HepG2 (cell line): ENCODE results near the gene TMEM95. TPM values are rescaled to one million over a fixed set of nuclear protein-coding genes. Genes with fewer than 3 reads are reported as not detected.

Experiments
- ATAC-seq: fragments of 200-7000 bp; cut with Tn5 transposase; 3 replicates; pipeline ENCODE4 v1.9.1; 2020; ENCODE audit warnings: mild to moderate bottlenecking, moderate library complexity
- BruUV-seq: library from RNA; stranded (reverse); fragments of 400-500 nt; replicated peaks from 2 replicates; lab custom pipeline; 2021; lab: Mats Ljungman, UMichigan
- CTCF ChIA-PET: fragments of 300-600 bp; formaldehyde crosslinking; extraction: SDS; loops from one replicate; lab custom pipeline; 2021; ENCODE audit warnings: low total read pairs, inconsistent platforms, low intra/inter-chr PET ratio; lab: Yijun Ruan, JAX
- POLR2A ChIA-PET: fragments of 350-600 bp; sonication (Branson Sonifier 250); formaldehyde crosslinking; loops from one replicate; lab custom pipeline; 2020; ENCODE audit warnings: antibody characterized with exemption, inconsistent platforms; lab: Yijun Ruan, JAX
- DNase-seq: peaks from one replicate; pipeline ENCODE4 v3.0.0-alpha.2; 2015; ENCODE audit warnings: low spot score
- FAIRE-seq: peaks from 3 replicates; lab custom pipeline; 2011; peaks lifted over from hg19 to GRCh38; lab: Jason Lieb, UNC
- H2AFZ ChIP-seq: one replicate; pipeline ENCODE4 v1.6.1; 2011; ENCODE audit warnings: low read length, inconsistent platforms
- H3K27ac ChIP-seq: fragments of 300-600 bp; 3 replicates; pipeline ENCODE4 v1.8.0; 2011; ENCODE audit warnings: mixed run types, mild to moderate bottlenecking, mixed read lengths, low read length, inconsistent platforms; ENCODE audit not compliant: insufficient read depth; ENCODE audit errors: extremely low read length
- H3K27me3 ChIP-seq, 2 experiments: fragments of 200-600 bp in 1 of 2; 2 replicates in 1 of 2; 3 replicates in 1 of 2; pipeline versions ENCODE4 v1.6.0 to v1.8.0; 2011; ENCODE audit warnings: low read length in 2 of 2, mild to moderate bottlenecking in 2 of 2, moderate library complexity in 2 of 2, inconsistent platforms in 1 of 2; ENCODE audit not compliant: insufficient read depth in 2 of 2, control insufficient read depth in 1 of 2
- H3K36me3 ChIP-seq, 2 experiments: fragments of 200-600 bp in 1 of 2; replicated peaks in 1 of 2; 2 replicates in 1 of 2; 3 replicates in 1 of 2; pipeline versions ENCODE4 v1.5.1 to v1.8.0; 2011; ENCODE audit warnings: low read length in 2 of 2, inconsistent platforms in 1 of 2; ENCODE audit not compliant: insufficient read depth in 2 of 2, control insufficient read depth in 1 of 2
- H3K4me1 ChIP-seq: 2 replicates; pipeline ENCODE4 v1.5.1; 2012; ENCODE audit warnings: low read length, inconsistent platforms; ENCODE audit not compliant: insufficient read depth
- H3K4me2 ChIP-seq: 2 replicates; pipeline ENCODE4 v1.6.0; 2011; ENCODE audit warnings: low read depth, low read length, inconsistent platforms
- H3K4me3 ChIP-seq, 3 experiments: fragments of 200-600 bp in 1 of 3; sonication (generic), shearing (Covaris generic) in 1 of 3; replicated peaks in 1 of 3; 2 replicates each; pipeline ENCODE4 v1.5.1; 2011 to 2016; ENCODE audit warnings: low read length in 3 of 3, inconsistent platforms in 2 of 3, low read depth in 2 of 3, mild to moderate bottlenecking in 2 of 3, control low read depth in 1 of 3, mixed read lengths in 1 of 3; ENCODE audit not compliant: insufficient read depth in 1 of 3
- H3K79me2 ChIP-seq: one replicate; pipeline ENCODE4 v1.6.1; 2011; ENCODE audit warnings: low read length, inconsistent platforms; ENCODE audit not compliant: insufficient read depth
- H3K9ac ChIP-seq: 2 replicates; pipeline ENCODE4 v1.6.0; 2011; ENCODE audit warnings: mild to moderate bottlenecking, low read depth, low read length, inconsistent platforms; ENCODE audit not compliant: insufficient read depth
- H3K9me3 ChIP-seq: 2 replicates; pipeline ENCODE4 v1.5.1; 2012; ENCODE audit warnings: mild to moderate bottlenecking, low read length
- H4K20me1 ChIP-seq: 2 replicates; pipeline ENCODE4 v1.6.0; 2011; ENCODE audit warnings: inconsistent platforms, mild to moderate bottlenecking, low read length, moderate library complexity; ENCODE audit not compliant: insufficient read depth
- AGO1 ChIP-seq: fragments of 200-400 bp; formaldehyde crosslinking; IDR thresholded peaks from 2 replicates; pipeline ENCODE4 v1.6.1; 2017; ENCODE audit warnings: mild to moderate bottlenecking, low read depth, low read length, moderate library complexity; ENCODE audit not compliant: poor library complexity, severe bottlenecking
- ARNT ChIP-seq: fragments of 450-650 bp; IDR thresholded peaks from 2 replicates; pipeline ENCODE4 v1.6.1; 2017
- EEA1 ChIP-seq: sonication (generic); formaldehyde crosslinking; IDR thresholded peaks from 2 replicates; pipeline ENCODE4 v1.5.1; 2020; ENCODE audit warnings: mild to moderate bottlenecking, missing genetic modification reagents, borderline replicate concordance
- ETV5 ChIP-seq: IDR thresholded peaks from 2 replicates; pipeline ENCODE4 v1.6.1; 2018; ENCODE audit warnings: missing biosample characterization, missing genetic modification reagents, inconsistent platforms, borderline replicate concordance
- HNRNPL ChIP-seq: fragments of 200-400 bp; formaldehyde crosslinking; IDR thresholded peaks from 2 replicates; pipeline ENCODE4 v1.6.1; 2017; ENCODE audit warnings: mild to moderate bottlenecking, low read depth, low read length
- IRF2 ChIP-seq: IDR thresholded peaks from 2 replicates; pipeline ENCODE4 v1.6.1; 2018; ENCODE audit warnings: missing genetic modification reagents, missing compliant biosample characterization
- KDM5A ChIP-seq: fragments of 200-600 bp; sonication (generic); IDR thresholded peaks from 2 replicates; pipeline ENCODE4 v1.7.0; 2018; ENCODE audit warnings: antibody characterized with exemption, mild to moderate bottlenecking, low read length, borderline replicate concordance
- PHF20 ChIP-seq: sonication (generic); formaldehyde crosslinking; IDR thresholded peaks from 2 replicates; pipeline ENCODE4 v1.5.0; 2020; ENCODE audit warnings: mild to moderate bottlenecking, missing genetic modification reagents
- REXO4 ChIP-seq: sonication (generic); formaldehyde crosslinking; IDR thresholded peaks from 2 replicates; pipeline ENCODE4 v1.8.0; 2022; ENCODE audit warnings: missing genetic modification reagents, mild to moderate bottlenecking, borderline replicate concordance
- SP4 ChIP-seq: sonication (generic); formaldehyde crosslinking; IDR thresholded peaks from 2 replicates; pipeline ENCODE4 v1.8.1; 2023; ENCODE audit warnings: mild to moderate bottlenecking, missing genetic modification reagents
- ZBTB7B ChIP-seq: sonication (generic); formaldehyde crosslinking; IDR thresholded peaks from 2 replicates; pipeline ENCODE4 v1.4.0; 2020; ENCODE audit warnings: missing genetic modification reagents
- ZFP91 ChIP-seq: sonication (generic); formaldehyde crosslinking; IDR thresholded peaks from 2 replicates; pipeline ENCODE4 v1.9.0; 2022; ENCODE audit warnings: missing genetic modification reagents, mild to moderate bottlenecking, borderline replicate concordance
- ZNF10 ChIP-seq: sonication (generic); formaldehyde crosslinking; IDR thresholded peaks from 2 replicates; pipeline ENCODE4 v1.4.0; 2020; ENCODE audit warnings: mild to moderate bottlenecking, low read depth, missing genetic modification reagents, borderline replicate concordance
- ZNF33A ChIP-seq: sonication (generic); formaldehyde crosslinking; IDR thresholded peaks from 2 replicates; pipeline ENCODE4 v1.5.1; 2020; ENCODE audit warnings: missing genetic modification reagents, mild to moderate bottlenecking, moderate library complexity, borderline replicate concordance
- ZNF563 ChIP-seq: sonication (generic); formaldehyde crosslinking; IDR thresholded peaks from 2 replicates; pipeline ENCODE4 v1.8.0; 2022; ENCODE audit warnings: mild to moderate bottlenecking, moderate library complexity, missing genetic modification reagents
- ZNF749 ChIP-seq: sonication (generic); formaldehyde crosslinking; IDR thresholded peaks from 2 replicates; pipeline ENCODE4 v1.8.0; 2022; ENCODE audit warnings: mild to moderate bottlenecking, missing genetic modification reagents, moderate library complexity, borderline replicate concordance
- WGBS: methylation state at CpG from one replicate; pipeline ENCODE4 v1.1.6; 2017; ENCODE audit warnings: low lambda C conversion rate; 5-methylcytosine and 5-hydroxymethylcytosine counted together
- in situ Hi-C: cut with HindIII; loops from 2 replicates; pipeline ENCODE4 v1.10.0; 2017; ENCODE audit warnings: low pct_unique_long_range_greater_than_20kb; ENCODE audit not compliant: extremely low pct_ligation_motif_present
- intact Hi-C: fragments of 100-400 bp; cut with micrococcal nuclease; formaldehyde crosslinking; loops from one replicate; pipeline ENCODE4 v1.10.0; 2022; ENCODE audit not compliant: unreplicated experiment
- polyA plus RNA-seq, 8 experiments: library from polyadenylated mRNA; depleted of rRNA in 3 of 8; stranded (reverse) in 7 of 8; unstranded in 1 of 8; fragments of >200 nt; fragmentation: Illumina TruSeq in 4 of 8; extraction: Trizol in 4 of 8; gene quantifications; 2 replicates each; pipeline versions ENCODE4 v1.2.1 to v1.2.3, GENCODE V29; 2011 to 2016; ENCODE audit warnings: low read depth in 4 of 8, missing spikeins in 1 of 8, mixed read lengths in 1 of 8; ENCODE audit not compliant: insufficient read depth in 1 of 8
- total RNA-seq, 5 experiments: library from RNA; depleted of rRNA; stranded (reverse); fragments of >200 nt; fragmentation: Illumina TruSeq; extraction: Trizol; gene quantifications; 2 replicates each; pipeline ENCODE4 v1.2.3, GENCODE V29; 2016; ENCODE audit warnings: low read depth in 1 of 5
- TF ChIP-seq, protein P1 (sequence below): sonication (generic); formaldehyde crosslinking; IDR thresholded peaks from 2 replicates; pipeline ENCODE4 v1.4.0; 2020; ENCODE audit warnings: missing genetic modification reagents

Gene TMEM95
- total and polyA plus RNA-seq, 2 of the 13 experiments (the other 11 are each of a cell fraction or from before 2014, with no cell fraction given) = not detected

DNA sequence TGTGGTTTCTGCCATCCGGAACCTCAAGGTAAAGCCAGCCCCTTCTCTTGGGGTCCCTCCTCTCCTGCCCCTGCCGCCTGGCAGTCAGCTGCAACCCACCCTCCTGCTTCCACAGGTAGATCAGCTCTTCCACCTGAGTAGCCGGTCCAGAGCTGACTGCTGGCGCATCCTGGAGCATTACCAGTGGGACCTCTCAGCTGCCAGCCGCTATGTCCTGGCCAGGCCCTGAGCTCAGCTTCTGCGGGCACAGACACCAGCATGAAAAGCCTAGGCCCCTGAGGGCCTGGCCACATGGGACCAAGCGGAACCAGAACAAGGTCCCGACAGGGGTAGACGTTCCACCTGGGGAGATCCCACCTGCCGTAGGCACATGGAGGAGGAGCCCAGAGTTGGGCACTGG is 33.9 kb downstream of the TMEM95 start:
- DNase-seq = no peak
- no peak overlapping the region for H3K9ac ChIP-seq
- in situ Hi-C loops = no loop called here
- H3K9me3 ChIP-seq = no peaks in the 10 kb centered on the region
- H3K4me1 ChIP-seq = peaks cover 7% of the 10 kb centered on the region; the same call in 1 of the 2 replicates
- H3K4me2 ChIP-seq = no peak overlapping the region
- no peak overlapping the region for H3K27ac ChIP-seq
- ChIA-PET POLR2A (interaction anchor here (2.4 kb wide), 1 partner anchor 15 kb away, joined by 12 read pairs; the partner anchor contains the start of gene TMEM256), CTCF (no interaction called here)
- peaks cover 0 to 2% of the 10 kb centered on the region in 2 experiments; a peak in 2 of 5 replicates for H3K36me3 ChIP-seq
- no peak for ATAC-seq
- WGBS = 87% methylated on average over 3 of the region's 10 CpGs
- no peaks in the 10 kb centered on the region for H3K79me2 ChIP-seq
- no TSS peak for BruUV-seq
- H2AFZ ChIP-seq = no peak overlapping the region
- FAIRE-seq = no peak
- no peaks in the 10 kb centered on the region for H4K20me1 ChIP-seq
- no peak overlapping the region for H3K4me3 ChIP-seq
- intact Hi-C loops = no loop called here
- H3K27me3 ChIP-seq = no peaks in the 10 kb centered on the region
- TF ChIP-seq REXO4 (CRISPR knock-in tag) = no peak
- no peak for TF ChIP-seq ZBTB7B
- TF ChIP-seq KDM5A = no peak
- TF ChIP-seq, protein P1, sequence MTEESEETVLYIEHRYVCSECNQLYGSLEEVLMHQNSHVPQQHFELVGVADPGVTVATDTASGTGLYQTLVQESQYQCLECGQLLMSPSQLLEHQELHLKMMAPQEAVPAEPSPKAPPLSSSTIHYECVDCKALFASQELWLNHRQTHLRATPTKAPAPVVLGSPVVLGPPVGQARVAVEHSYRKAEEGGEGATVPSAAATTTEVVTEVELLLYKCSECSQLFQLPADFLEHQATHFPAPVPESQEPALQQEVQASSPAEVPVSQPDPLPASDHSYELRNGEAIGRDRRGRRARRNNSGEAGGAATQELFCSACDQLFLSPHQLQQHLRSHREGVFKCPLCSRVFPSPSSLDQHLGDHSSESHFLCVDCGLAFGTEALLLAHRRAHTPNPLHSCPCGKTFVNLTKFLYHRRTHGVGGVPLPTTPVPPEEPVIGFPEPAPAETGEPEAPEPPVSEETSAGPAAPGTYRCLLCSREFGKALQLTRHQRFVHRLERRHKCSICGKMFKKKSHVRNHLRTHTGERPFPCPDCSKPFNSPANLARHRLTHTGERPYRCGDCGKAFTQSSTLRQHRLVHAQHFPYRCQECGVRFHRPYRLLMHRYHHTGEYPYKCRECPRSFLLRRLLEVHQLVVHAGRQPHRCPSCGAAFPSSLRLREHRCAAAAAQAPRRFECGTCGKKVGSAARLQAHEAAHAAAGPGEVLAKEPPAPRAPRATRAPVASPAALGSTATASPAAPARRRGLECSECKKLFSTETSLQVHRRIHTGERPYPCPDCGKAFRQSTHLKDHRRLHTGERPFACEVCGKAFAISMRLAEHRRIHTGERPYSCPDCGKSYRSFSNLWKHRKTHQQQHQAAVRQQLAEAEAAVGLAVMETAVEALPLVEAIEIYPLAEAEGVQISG (CRISPR knock-in tag) = no peak
- TF ChIP-seq ARNT = no peak
- TF ChIP-seq ZFP91 (CRISPR knock-in tag) = no peak
- no peak for TF ChIP-seq ZNF10 (CRISPR knock-in tag)
- no peak for TF ChIP-seq AGO1
- TF ChIP-seq ZNF33A (CRISPR knock-in tag) = no peak
- TF ChIP-seq ETV5 (CRISPR knock-in tag) = no peak
- no peak for TF ChIP-seq SP4 (CRISPR knock-in tag)
- no peak for TF ChIP-seq PHF20
- no peak for TF ChIP-seq HNRNPL
- no peak for TF ChIP-seq ZNF563 (CRISPR knock-in tag)
- TF ChIP-seq EEA1 (CRISPR knock-in tag) = no peak
- TF ChIP-seq IRF2 (CRISPR knock-in tag) = no peak
- no peak for TF ChIP-seq ZNF749
